ENCODE results near the gene CCDC88A.

The CCDC88A gene

DNA sequence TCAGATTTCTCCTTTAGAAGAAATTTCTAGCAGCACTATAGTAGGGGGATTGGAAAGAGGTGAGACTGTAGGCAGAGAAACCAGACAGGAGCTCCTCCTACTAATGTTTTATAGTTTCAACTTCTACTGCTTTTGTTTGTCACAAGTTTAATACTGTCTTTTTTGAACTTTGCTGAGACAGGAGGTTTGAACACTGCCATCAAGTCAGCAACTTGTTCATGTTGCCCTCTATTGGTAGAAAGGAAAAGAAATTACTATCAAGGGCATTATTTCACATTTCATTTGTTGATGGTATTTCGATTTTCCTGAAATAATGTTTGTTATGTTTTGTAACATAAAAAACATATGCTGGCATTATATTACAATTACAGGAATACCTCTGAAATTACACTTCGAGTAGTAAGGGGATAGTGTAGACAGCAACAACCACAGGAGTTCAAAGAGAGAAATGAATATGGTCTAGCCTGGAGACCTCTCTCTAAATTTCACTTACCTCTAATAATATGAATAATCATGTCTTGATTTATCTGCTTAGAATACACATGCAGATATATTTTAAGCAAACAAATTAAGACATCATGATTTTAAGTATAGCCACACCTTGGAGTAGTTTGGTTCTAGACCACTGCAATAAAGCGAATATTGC lies 12.4 kb upstream of the CCDC88A start:
- peak; percentile 57 for DNase-seq (ENCODE audit: low spot score)
- TF ChIP-seq, protein P1, sequence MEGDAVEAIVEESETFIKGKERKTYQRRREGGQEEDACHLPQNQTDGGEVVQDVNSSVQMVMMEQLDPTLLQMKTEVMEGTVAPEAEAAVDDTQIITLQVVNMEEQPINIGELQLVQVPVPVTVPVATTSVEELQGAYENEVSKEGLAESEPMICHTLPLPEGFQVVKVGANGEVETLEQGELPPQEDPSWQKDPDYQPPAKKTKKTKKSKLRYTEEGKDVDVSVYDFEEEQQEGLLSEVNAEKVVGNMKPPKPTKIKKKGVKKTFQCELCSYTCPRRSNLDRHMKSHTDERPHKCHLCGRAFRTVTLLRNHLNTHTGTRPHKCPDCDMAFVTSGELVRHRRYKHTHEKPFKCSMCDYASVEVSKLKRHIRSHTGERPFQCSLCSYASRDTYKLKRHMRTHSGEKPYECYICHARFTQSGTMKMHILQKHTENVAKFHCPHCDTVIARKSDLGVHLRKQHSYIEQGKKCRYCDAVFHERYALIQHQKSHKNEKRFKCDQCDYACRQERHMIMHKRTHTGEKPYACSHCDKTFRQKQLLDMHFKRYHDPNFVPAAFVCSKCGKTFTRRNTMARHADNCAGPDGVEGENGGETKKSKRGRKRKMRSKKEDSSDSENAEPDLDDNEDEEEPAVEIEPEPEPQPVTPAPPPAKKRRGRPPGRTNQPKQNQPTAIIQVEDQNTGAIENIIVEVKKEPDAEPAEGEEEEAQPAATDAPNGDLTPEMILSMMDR (IDR thresholded peaks at IDR 0.05; ENCODE audit: extremely low read depth, missing control alignments): peak; percentile 24

DNA sequence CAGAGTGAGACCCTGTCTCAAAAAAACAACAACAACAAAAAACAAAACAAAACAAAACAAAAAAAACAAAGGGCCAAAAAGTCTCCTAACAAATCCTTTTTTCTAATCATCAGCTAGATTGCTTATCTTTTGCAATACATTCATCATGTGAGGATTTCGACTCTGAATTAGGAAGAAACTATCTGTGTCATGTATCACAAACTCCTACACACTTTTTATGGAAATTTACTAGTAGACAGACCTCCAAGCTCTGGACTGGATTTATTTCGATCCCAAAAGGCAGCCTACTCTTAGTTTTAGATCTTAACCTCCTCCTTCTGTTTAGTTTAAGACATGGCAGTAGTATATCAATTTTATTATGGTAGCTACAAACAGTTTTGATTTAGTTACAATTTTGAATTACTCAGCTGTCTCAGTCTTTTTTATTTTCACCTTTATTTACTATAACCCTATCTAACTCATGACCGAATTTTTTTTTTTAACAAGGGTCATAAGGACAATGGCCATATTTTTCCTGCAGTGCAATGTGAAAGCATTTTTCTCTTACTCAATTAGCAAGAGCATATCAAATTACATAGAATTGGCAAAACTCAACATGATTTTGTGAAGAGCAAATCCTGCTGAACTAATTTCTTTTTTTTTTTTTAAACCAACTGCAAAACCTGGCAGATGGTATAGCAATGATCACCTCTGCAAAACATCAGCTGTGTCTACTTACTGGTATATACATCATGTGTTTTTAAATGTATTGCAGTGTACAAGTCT lies 10.7 kb upstream of the CCDC88A start:
- DNase-seq (ENCODE audit: low spot score): no peak

DNA sequence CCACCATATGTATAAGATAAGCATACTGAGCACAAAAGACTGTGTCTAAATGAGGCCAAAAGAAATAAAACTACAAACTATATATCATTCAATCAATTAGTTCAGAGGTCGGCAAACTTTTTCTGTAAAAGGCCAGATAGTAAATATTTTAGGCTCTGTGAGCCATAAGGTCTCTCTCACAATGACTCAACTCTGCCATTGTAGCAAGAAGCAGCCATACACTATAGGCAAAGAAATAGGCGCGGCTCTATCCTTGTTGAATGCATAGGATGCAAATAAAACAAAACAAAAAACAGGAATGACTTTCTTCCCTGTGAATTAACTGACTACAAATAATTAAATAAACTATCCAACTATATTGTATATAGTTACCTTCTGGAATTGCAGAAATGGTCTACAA lies 8.6 kb upstream of the CCDC88A start:
- DNase-seq (ENCODE audit: low spot score): no peak
- TF ChIP-seq, protein P1 (IDR thresholded peaks at IDR 0.05; ENCODE audit: extremely low read depth, missing control alignments): no peak

More for the DNA sequence above, 10.7 kb upstream of the CCDC88A start:
- TF ChIP-seq, protein P1 (IDR thresholded peaks at IDR 0.05; ENCODE audit: extremely low read depth, missing control alignments): no peak

DNA sequence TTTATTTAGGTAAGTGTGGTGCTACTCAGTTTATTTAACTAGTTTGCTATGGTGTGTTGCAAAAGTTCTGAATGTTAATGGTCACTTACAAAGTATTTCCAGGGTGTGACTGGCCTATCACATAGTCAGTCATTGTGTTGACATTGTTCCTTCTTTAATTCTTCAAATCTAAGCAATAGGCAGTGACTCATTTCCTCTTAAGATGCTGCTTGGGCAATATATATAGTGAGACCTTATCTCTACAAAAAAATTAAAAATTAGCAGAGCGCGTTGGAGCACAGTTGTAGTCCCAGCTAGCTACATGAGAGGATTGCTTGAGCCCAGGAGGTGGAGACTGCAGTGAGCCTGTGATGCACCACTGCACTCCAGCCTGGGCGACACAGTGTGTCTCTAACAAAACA lies 5.8 kb upstream of the CCDC88A start:
- no peak for DNase-seq (ENCODE audit: low spot score)
- TF ChIP-seq, protein P1 (IDR thresholded peaks at IDR 0.05; ENCODE audit: extremely low read depth, missing control alignments): no peak

DNA sequence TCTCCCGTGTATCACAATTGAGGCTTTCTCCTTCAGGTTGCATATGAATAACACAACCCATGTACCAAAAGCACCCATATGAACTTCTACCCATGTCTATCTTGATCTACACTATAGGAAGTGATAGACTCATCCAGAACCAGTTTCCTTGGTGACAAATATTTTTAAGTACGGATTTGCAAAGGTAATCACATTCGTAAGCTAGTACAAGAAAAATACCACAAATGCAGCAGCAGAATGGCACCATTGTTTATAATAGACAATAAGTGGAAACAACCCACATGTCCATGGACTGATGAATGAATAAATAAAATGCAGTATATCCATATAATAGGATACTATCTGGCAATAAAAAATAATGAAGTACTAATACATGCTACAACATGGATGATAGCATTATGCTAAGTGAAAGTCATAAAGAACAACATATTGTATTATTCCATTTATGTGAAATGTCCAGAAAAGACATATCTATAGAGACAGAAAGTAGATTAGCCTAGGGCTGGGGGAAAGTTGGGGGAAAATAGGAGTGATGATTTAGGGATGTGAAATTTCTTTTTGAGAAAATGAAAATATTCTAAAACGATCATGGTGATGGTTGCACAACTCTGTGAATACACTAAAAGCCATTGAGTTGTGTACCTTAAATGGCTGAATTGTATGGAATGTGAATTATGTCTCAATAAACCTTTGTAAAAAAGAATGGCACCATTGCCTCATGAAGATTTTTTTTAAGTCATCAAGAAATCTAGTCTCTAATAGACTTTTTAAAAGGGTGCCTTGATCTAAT lies 3.4 kb upstream of the CCDC88A start:
- no peak for DNase-seq (ENCODE audit: low spot score)
- TF ChIP-seq, protein P1 (IDR thresholded peaks at IDR 0.05; ENCODE audit: extremely low read depth, missing control alignments): no peak

DNA sequence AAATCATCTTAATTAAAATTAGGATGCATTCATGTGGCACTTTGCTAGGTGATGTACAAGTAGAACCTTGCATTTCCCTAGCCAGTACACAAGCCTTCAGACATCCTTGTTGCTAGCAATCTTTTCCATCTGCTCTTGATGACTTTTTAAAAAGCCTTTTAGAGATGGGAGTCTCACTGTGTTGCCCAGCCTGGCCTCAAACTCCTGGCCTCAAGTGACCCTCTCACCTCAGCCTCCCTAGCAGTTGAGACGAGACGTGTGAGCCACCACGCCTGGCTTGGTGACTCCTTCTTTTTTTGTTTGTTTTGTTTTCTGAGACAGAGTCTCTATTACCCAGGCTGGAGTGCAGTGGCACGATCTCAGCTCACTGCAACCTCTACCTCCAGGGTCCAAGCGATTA lies 1.7 kb upstream of the CCDC88A start:
- TF ChIP-seq, protein P1 (IDR thresholded peaks at IDR 0.05; ENCODE audit: extremely low read depth, missing control alignments): no peak
- DNase-seq (ENCODE audit: low spot score): no peak

DNA sequence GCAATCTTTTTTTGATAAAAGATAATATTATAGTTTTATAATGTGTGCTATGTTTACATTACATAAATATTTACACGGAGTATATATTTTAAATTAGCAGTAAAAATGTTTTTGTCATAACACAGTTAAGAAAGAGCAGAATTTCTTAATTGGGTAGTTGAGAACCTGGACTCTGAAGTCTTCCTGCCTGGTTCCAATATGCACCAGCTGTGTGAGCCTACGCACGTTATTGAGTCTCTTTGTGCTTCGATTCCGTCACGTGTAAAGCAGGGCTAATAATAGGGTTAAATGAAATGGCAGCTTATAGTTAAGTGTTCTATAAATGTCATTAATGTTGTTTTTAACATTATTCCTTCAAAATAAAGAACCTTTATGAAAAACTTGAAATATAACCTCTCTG lies 1.2 kb upstream of the CCDC88A start:
- peak; percentile 20 for DNase-seq (ENCODE audit: low spot score)

More for the DNA sequence above, 1.2 kb upstream of the CCDC88A start:
- TF ChIP-seq, protein P1 (IDR thresholded peaks at IDR 0.05; ENCODE audit: extremely low read depth, missing control alignments): no peak

Data from GM20000 (cell line).